PC-3 (cell line): ENCODE results near the gene CCN6. TPM values are rescaled to one million over a fixed set of nuclear protein-coding genes. Genes with fewer than 3 reads are reported as not detected.

Experiments used
- ATAC-seq: fragments of 200-7000 bp; cut with Tn5 transposase; 2 replicates; pipeline ENCODE4 v1.9.1; 2020; ENCODE audit warnings: mild to moderate bottlenecking, moderate library complexity
- BruUV-seq: library from RNA; stranded (reverse); fragments of 400-500 nt; replicated peaks from 2 replicates; lab custom pipeline; 2021; lab: Mats Ljungman, UMichigan
- CTCF ChIA-PET: fragments of 300-600 bp; sonication (Branson Sonifier 250); formaldehyde crosslinking; loops from one replicate; lab custom pipeline; 2022; ENCODE audit warnings: antibody characterized with exemption; lab: Charles Lee
- POLR2A ChIA-PET: fragments of 300-600 bp; sonication (Branson Sonifier 250); formaldehyde crosslinking; loops from one replicate; lab custom pipeline; 2022; ENCODE audit warnings: antibody characterized with exemption; ENCODE audit not compliant: unreplicated experiment; lab: Charles Lee
- DNase-seq: peaks from one replicate; pipeline ENCODE4 v3.0.0-alpha.2; 2015
- H2AFZ ChIP-seq: fragments of 300-600 bp; sonication (generic); 2 replicates; pipeline ENCODE4 v1.6.0; 2016; ENCODE audit warnings: antibody characterized with exemption, low read length
- H3F3A ChIP-seq: fragments of 300-600 bp; sonication (generic); one replicate; pipeline ENCODE4 v1.6.0; 2017; ENCODE audit warnings: antibody characterized with exemption, low read length, control low read depth, mild to moderate bottlenecking; ENCODE audit not compliant: unreplicated experiment
- H3K27ac ChIP-seq: fragments of 300-600 bp; sonication (generic); 2 replicates; pipeline ENCODE4 v1.5.1; 2016; ENCODE audit warnings: mild to moderate bottlenecking, low read length
- H3K27me3 ChIP-seq: fragments of 300-600 bp; sonication (generic); 2 replicates; pipeline ENCODE4 v1.6.1; 2016; ENCODE audit warnings: low read length, mixed read lengths
- H3K36me3 ChIP-seq: fragments of 300-600 bp; sonication (generic); 2 replicates; pipeline ENCODE4 v1.6.1; 2016; ENCODE audit warnings: low read depth, mixed run types, low read length, mixed read lengths
- H3K4me1 ChIP-seq: fragments of 300-600 bp; sonication (generic); 2 replicates; pipeline ENCODE4 v1.5.1; 2016; ENCODE audit warnings: low read length; ENCODE audit not compliant: insufficient read depth
- H3K4me2 ChIP-seq: fragments of 300-600 bp; sonication (generic); 2 replicates; pipeline ENCODE4 v1.6.0; 2016; ENCODE audit warnings: low read length
- H3K4me3 ChIP-seq: fragments of 300-600 bp; sonication (generic); 2 replicates; pipeline ENCODE4 v1.5.1; 2016; ENCODE audit warnings: mild to moderate bottlenecking, low read length, mixed read lengths
- H3K79me2 ChIP-seq: fragments of 300-600 bp; sonication (generic); 2 replicates; pipeline ENCODE4 v1.6.1; 2017; ENCODE audit warnings: low read length, mixed read lengths
- H3K9ac ChIP-seq: fragments of 300-600 bp; sonication (generic); 2 replicates; pipeline ENCODE4 v1.6.0; 2016; ENCODE audit warnings: mild to moderate bottlenecking, low read length
- H3K9me2 ChIP-seq: fragments of 300-600 bp; sonication (generic); replicated peaks from 2 replicates; pipeline ENCODE4 v1.6.1; 2016; ENCODE audit warnings: mixed run types, low read length, mixed read lengths
- H3K9me3 ChIP-seq: fragments of 300-600 bp; sonication (generic); 2 replicates; pipeline ENCODE4 v1.6.1; 2016; ENCODE audit warnings: low read length, mixed read lengths
- H4K20me1 ChIP-seq: fragments of 300-600 bp; sonication (generic); 2 replicates; pipeline ENCODE4 v1.6.1; 2016; ENCODE audit warnings: low read length, mixed read lengths
- CTCF ChIP-seq: fragments of 300-600 bp; sonication (generic); conservative IDR thresholded peaks from 2 replicates; pipeline ENCODE4 v1.5.1; 2017; ENCODE audit warnings: antibody characterized with exemption, low read depth, mild to moderate bottlenecking, low read length
- EZH2 ChIP-seq: fragments of 300-600 bp; sonication (generic); IDR thresholded peaks from one replicate; pipeline ENCODE4 v1.6.1; 2017; ENCODE audit warnings: antibody characterized with exemption, mild to moderate bottlenecking, low read length; ENCODE audit not compliant: unreplicated experiment
- EZH2phosphoT487 ChIP-seq: fragments of 300-600 bp; sonication (generic); IDR thresholded peaks from 2 replicates; pipeline ENCODE4 v1.6.1; 2018; ENCODE audit warnings: mild to moderate bottlenecking, antibody characterized with exemption, low read length, borderline replicate concordance
- intact Hi-C: fragments of 100-400 bp; cut with micrococcal nuclease; formaldehyde crosslinking; loops from 2 replicates; pipeline ENCODE4 v1.9.0; 2023
- total RNA-seq: library from RNA; depleted of rRNA; stranded (reverse); fragments of >200 nt; gene quantifications from 2 replicates; pipeline ENCODE4 v1.2.3, GENCODE V29; 2014

Gene CCN6
- total RNA-seq, 1 experiment from 2014 or later, result not detected

- POLR2A ChIA-PET, result no interaction called here
- Histone ChIP-seq H3K36me3 (no peaks in the 10 kb centered on the region), H3K79me2 (no peaks in the 10 kb centered on the region), H4K20me1 (no peaks in the 10 kb centered on the region), H2AFZ (peak overlapping the region; percentile 40), H3K4me2 (peak overlapping the region; percentile 33; the same call in 1 of the 2 replicates), H3K9me3 (no peaks in the 10 kb centered on the region), H3K4me3 (no peak overlapping the region), H3K27me3 (no peaks in the 10 kb centered on the region), H3K4me1 (peaks cover 42% of the 10 kb centered on the region), H3K27ac (peak overlapping the region; percentile 90), H3K9ac (peak overlapping the region; percentile 72), H3F3A (no peaks in the 10 kb centered on the region), H3K9me2 (no peaks in the 10 kb centered on the region)
- no TSS peak for BruUV-seq
- TF ChIP-seq CTCF, result no peak
- TF ChIP-seq EZH2phosphoT487, result no peak
- no peak for TF ChIP-seq EZH2
- intact Hi-C loops, result no loop called here
- DNase-seq (no peak), ATAC-seq (no peak)
- CTCF ChIA-PET, result no interaction called here
Measured at GRCh38 chr6:112019589-112019988, 34.3 kb upstream of the CCN6 start.

- no TSS peak for BruUV-seq
- ChIA-PET POLR2A (no interaction called here), CTCF (no interaction called here)
Measured at GRCh38 chr6:112021691-112022310, 32.1 kb upstream of the CCN6 start.

More at GRCh38 chr6:112021691-112022310, 32.1 kb upstream of the CCN6 start:
- peaks cover 23% of the 10 kb centered on the region for H3K4me1 ChIP-seq
- H3K4me2 ChIP-seq, result no peak overlapping the region
- intact Hi-C loops, result no loop called here
- H3K9me3 ChIP-seq, result no peaks in the 10 kb centered on the region
- DNase-seq, result no peak
- TF ChIP-seq CTCF, result no peak
- TF ChIP-seq EZH2, result no peak
- no peaks in the 10 kb centered on the region for H4K20me1 ChIP-seq
- H3K36me3 ChIP-seq, result no peaks in the 10 kb centered on the region
- H3K79me2 ChIP-seq, result no peaks in the 10 kb centered on the region
- no peaks in the 10 kb centered on the region for H3K27me3 ChIP-seq
- ATAC-seq, result no peak
- H2AFZ ChIP-seq, result no peak overlapping the region
- no peaks in the 10 kb centered on the region for H3K9me2 ChIP-seq
- no peaks in the 10 kb centered on the region for H3F3A ChIP-seq
- H3K9ac ChIP-seq, result no peak overlapping the region
- H3K4me3 ChIP-seq, result no peak overlapping the region
- no peak overlapping the region for H3K27ac ChIP-seq
